GM23248 (cell line): Measurements from ENCODE around the gene PAFAH2. TPM values are rescaled to one million over a fixed set of nuclear protein-coding genes. Genes with fewer than 3 reads are reported as not detected.

Experiments
- DNase-seq: peaks from one replicate; pipeline ENCODE4 v3.0.0-alpha.2; 2015
- H2AFZ ChIP-seq: fragments of 200-600 bp; sonication (generic); 2 replicates; pipeline ENCODE4 v1.6.1; 2016; ENCODE audit warnings: antibody characterized with exemption
- H3F3A ChIP-seq: fragments of 200-600 bp; sonication (generic); 2 replicates; pipeline ENCODE4 v1.6.1; 2016; ENCODE audit warnings: mild to moderate bottlenecking, antibody characterized with exemption, mixed run types; ENCODE audit not compliant: insufficient read depth
- H3K27ac ChIP-seq: fragments of 200-600 bp; sonication (generic); 2 replicates; pipeline ENCODE4 v1.5.1; 2016; ENCODE audit warnings: mild to moderate bottlenecking
- H3K27me3 ChIP-seq: fragments of 200-600 bp; sonication (generic); replicated peaks from 2 replicates; pipeline ENCODE4 v1.6.1; 2016; ENCODE audit warnings: mild to moderate bottlenecking; ENCODE audit not compliant: insufficient read depth
- H3K36me3 ChIP-seq: fragments of 200-600 bp; sonication (generic); 2 replicates; pipeline ENCODE4 v1.6.1; 2016; ENCODE audit warnings: low read depth, mild to moderate bottlenecking
- H3K4me1 ChIP-seq: fragments of 200-600 bp; sonication (generic); 2 replicates; pipeline ENCODE4 v1.6.1; 2016; ENCODE audit warnings: mild to moderate bottlenecking; ENCODE audit not compliant: insufficient read depth
- H3K4me2 ChIP-seq: fragments of 200-600 bp; sonication (generic); one replicate; pipeline ENCODE4 v1.6.1; 2016; ENCODE audit warnings: mild to moderate bottlenecking; ENCODE audit not compliant: unreplicated experiment
- H3K4me3 ChIP-seq: fragments of 200-600 bp; sonication (generic); 2 replicates; pipeline ENCODE4 v1.5.1; 2016; ENCODE audit warnings: mild to moderate bottlenecking
- H3K79me2 ChIP-seq: fragments of 200-600 bp; sonication (generic); 2 replicates; pipeline ENCODE4 v1.6.1; 2016; ENCODE audit warnings: mild to moderate bottlenecking; ENCODE audit not compliant: insufficient read depth
- H3K9ac ChIP-seq: fragments of 200-600 bp; sonication (generic); 2 replicates; pipeline ENCODE4 v1.6.1; 2016; ENCODE audit warnings: mild to moderate bottlenecking
- H3K9me2 ChIP-seq: fragments of 200-600 bp; sonication (generic); 2 replicates; pipeline ENCODE4 v1.6.1; 2016; ENCODE audit warnings: mixed run types, mild to moderate bottlenecking, moderate library complexity; ENCODE audit not compliant: insufficient read depth
- H3K9me3 ChIP-seq: fragments of 200-600 bp; sonication (generic); one replicate; pipeline ENCODE4 v1.6.1; 2017; ENCODE audit warnings: low read depth
- H4K20me1 ChIP-seq: fragments of 200-600 bp; sonication (generic); 2 replicates; pipeline ENCODE4 v1.6.0; 2016; ENCODE audit not compliant: insufficient read depth
- EZH2 ChIP-seq: fragments of 200-600 bp; sonication (generic); IDR thresholded peaks from 2 replicates; pipeline ENCODE4 v1.6.1; 2018; ENCODE audit warnings: antibody characterized with exemption, mild to moderate bottlenecking; ENCODE audit not compliant: insufficient read depth, poor library complexity, severe bottlenecking
- EZH2phosphoT487 ChIP-seq: fragments of 200-600 bp; sonication (generic); IDR thresholded peaks from 2 replicates; pipeline ENCODE4 v1.6.1; 2018; ENCODE audit warnings: antibody characterized with exemption, moderate library complexity, mild to moderate bottlenecking, low read depth; ENCODE audit not compliant: insufficient read depth
- WGBS, 2 experiments: methylation state at CpG; one replicate each; pipeline ENCODE4 v1.1.6; 2015 to 2017; ENCODE audit warnings: low lambda C conversion rate in 2 of 2, low coverage in 1 of 2; ENCODE audit errors: missing lambda C conversion rate in 2 of 2; 5-methylcytosine and 5-hydroxymethylcytosine counted together
- in situ Hi-C: fragments of 300-500 bp; cut with MboI; formaldehyde crosslinking; loops from 2 replicates; pipeline ENCODE4 v1.15.0; 2020
- polyA plus RNA-seq: library from polyadenylated mRNA; unstranded; fragments of >200 nt; fragmentation: Nextera tagmentation; extraction: Ambion mirVana; gene quantifications from 2 replicates; pipeline ENCODE4 v1.2.1, GENCODE V29; 2016
- total RNA-seq: library from RNA; depleted of rRNA; stranded (reverse); fragments of >200 nt; shearing (Covaris generic); gene quantifications from 2 replicates; pipeline ENCODE4 v1.2.3, GENCODE V29; 2014

PAFAH2 gene
- total and polyA plus RNA-seq, 2 experiments from 2014 or later = 9.5 to 10.7 TPM

GRCh38 chr1:25978403-25978802, 19.5 kb downstream of the PAFAH2 start:
- H3K27ac ChIP-seq = no peak overlapping the region
- H3K4me2 ChIP-seq = no peak overlapping the region

GRCh38 chr1:25977801-25978200, 20.1 kb downstream of the PAFAH2 start:
- H3K9ac ChIP-seq = no peak overlapping the region
- H3K9me3 ChIP-seq = no peaks in the 10 kb centered on the region
- no peaks in the 10 kb centered on the region for H3K4me1 ChIP-seq
- H4K20me1 ChIP-seq = no peaks in the 10 kb centered on the region
- H2AFZ ChIP-seq = no peak overlapping the region
- H3K4me2 ChIP-seq = no peak overlapping the region
- DNase-seq = no peak
- no peaks in the 10 kb centered on the region for H3F3A ChIP-seq
- in situ Hi-C loops = no loop called here
- no peaks in the 10 kb centered on the region for H3K9me2 ChIP-seq
- 97 to 98% methylated on average over 5 of the region's 5 CpGs for WGBS, 2 experiments
- H3K27me3 ChIP-seq = no peaks in the 10 kb centered on the region
- no peak for TF ChIP-seq EZH2
- TF ChIP-seq EZH2phosphoT487 = no peak
- H3K36me3 ChIP-seq = peaks cover 8% of the 10 kb centered on the region
- no peaks in the 10 kb centered on the region for H3K79me2 ChIP-seq
- no peak overlapping the region for H3K4me3 ChIP-seq
- no peak overlapping the region for H3K27ac ChIP-seq

More at GRCh38 chr1:25978403-25978802, 19.5 kb downstream of the PAFAH2 start:
- H2AFZ ChIP-seq = no peak overlapping the region
- no peaks in the 10 kb centered on the region for H3K79me2 ChIP-seq
- TF ChIP-seq EZH2phosphoT487 (no peak), EZH2 (no peak)
- 98 to 100% methylated on average over 2 of the region's 2 CpGs for WGBS, 2 experiments
- peaks cover 9% of the 10 kb centered on the region for H3K36me3 ChIP-seq
- H3K9ac ChIP-seq = no peak overlapping the region
- no peaks in the 10 kb centered on the region for H3K27me3 ChIP-seq
- H3K9me2 ChIP-seq = no peaks in the 10 kb centered on the region
- no peak overlapping the region for H3K4me3 ChIP-seq
- DNase-seq = no peak
- H3F3A ChIP-seq = no peaks in the 10 kb centered on the region
- H4K20me1 ChIP-seq = no peaks in the 10 kb centered on the region
- no peaks in the 10 kb centered on the region for H3K4me1 ChIP-seq
- in situ Hi-C loops = no loop called here
- H3K9me3 ChIP-seq = no peaks in the 10 kb centered on the region

- Histone ChIP-seq H3K9ac (no peak overlapping the region), H2AFZ (no peak overlapping the region), H3K27ac (no peak overlapping the region), H3K4me1 (no peaks in the 10 kb centered on the region), H3F3A (no peaks in the 10 kb centered on the region), H3K9me2 (no peaks in the 10 kb centered on the region), H3K36me3 (peaks cover 3% of the 10 kb centered on the region; the same call in 1 of the 2 replicates), H3K27me3 (no peaks in the 10 kb centered on the region), H4K20me1 (no peaks in the 10 kb centered on the region), H3K4me2 (no peak overlapping the region), H3K9me3 (no peaks in the 10 kb centered on the region), H3K4me3 (no peak overlapping the region), H3K79me2 (no peaks in the 10 kb centered on the region)
- no peak for DNase-seq
- 77 to 83% methylated on average over 6 of the region's 6 CpGs for WGBS, 2 experiments
- TF ChIP-seq EZH2 (no peak), EZH2phosphoT487 (no peak)
- in situ Hi-C loops = no loop called here
These were observed 24.1 kb downstream of the PAFAH2 start for GRCh38 chr1:25973610-25974321.

- Histone ChIP-seq H3K4me3 (no peak overlapping the region), H3K4me1 (no peaks in the 10 kb centered on the region), H3K36me3 (no peaks in the 10 kb centered on the region; the same call in 1 of the 2 replicates), H3K9me3 (no peaks in the 10 kb centered on the region), H3K4me2 (no peak overlapping the region), H3K9me2 (no peaks in the 10 kb centered on the region), H4K20me1 (no peaks in the 10 kb centered on the region), H3K27ac (no peak overlapping the region), H3F3A (no peaks in the 10 kb centered on the region), H3K79me2 (no peaks in the 10 kb centered on the region), H3K9ac (no peak overlapping the region), H2AFZ (no peak overlapping the region), H3K27me3 (no peaks in the 10 kb centered on the region)
- in situ Hi-C loops = no loop called here
- 96% methylated on average over 1 of the region's 1 CpG for WGBS, 2 experiments
- no peak for TF ChIP-seq EZH2
- no peak for TF ChIP-seq EZH2phosphoT487
- no peak for DNase-seq
These were observed 26.1 kb downstream of the PAFAH2 start for GRCh38 chr1:25971811-25972180.
